Lower leg skin (tissue), 3 donors: ENCODE measurements around the gene TOX2.

ENCODE experiments used
- CTCF ChIP-seq, 3 donors: fragments of 450-650 bp; IDR thresholded peaks; one replicate each; pipeline ENCODE4 v1.5.1; 2016; ENCODE audit warnings: antibody characterized with exemption in 3 of 3, mild to moderate bottlenecking in 3 of 3, moderate library complexity in 2 of 3
- POLR2A ChIP-seq, 2 donors: fragments of 450-650 bp; IDR thresholded peaks; one replicate each; pipeline ENCODE4 v1.6.1; 2016 to 2017; ENCODE audit warnings: antibody characterized with exemption in 2 of 2, mild to moderate bottlenecking in 1 of 2, moderate library complexity in 1 of 2

DNA sequence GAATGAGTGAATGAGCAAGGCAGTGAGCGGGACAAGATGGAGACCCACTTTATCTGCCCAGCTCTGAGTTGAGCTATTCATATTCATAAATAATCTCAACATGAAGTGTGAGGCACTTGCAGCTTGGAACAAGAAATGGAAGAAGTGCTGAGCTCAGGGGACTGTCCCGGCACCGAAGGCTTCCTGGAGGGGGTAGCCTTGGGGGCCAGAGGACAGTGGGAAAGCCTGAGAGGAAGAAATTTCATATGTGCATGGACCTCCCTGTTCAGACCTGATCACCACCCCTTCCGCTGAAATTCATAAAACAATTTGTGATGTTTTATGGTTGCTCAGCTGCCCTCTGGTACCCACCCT, 103.2 kb downstream of the TOX2 start:
- no peak for TF ChIP-seq POLR2A (IDR thresholded peaks at IDR 0.05)
- TF ChIP-seq CTCF (IDR thresholded peaks at IDR 0.05) = no peak
